ENCODE results near the gene CD6.

DNA sequence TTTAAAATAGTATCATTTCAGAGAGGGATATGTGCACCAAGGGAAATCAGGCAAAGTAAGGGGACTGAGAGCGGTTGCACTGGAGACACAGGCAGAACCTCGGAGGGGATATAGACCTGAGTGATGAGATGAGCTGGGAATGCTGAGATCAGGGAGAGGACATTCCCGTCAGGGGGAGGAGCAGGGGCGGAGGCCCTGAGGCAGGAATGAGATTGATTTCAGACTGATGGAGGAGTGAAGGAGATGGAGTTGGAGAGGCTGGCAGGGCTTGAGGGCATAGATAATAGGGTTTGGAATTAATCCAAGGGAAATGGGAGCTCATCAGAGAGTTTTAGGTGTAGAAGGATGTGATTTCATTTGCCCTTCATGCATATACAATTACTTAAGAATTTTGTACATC, 13.2 kb downstream of the CD6 start:
- TF ChIP-seq, protein P1, sequence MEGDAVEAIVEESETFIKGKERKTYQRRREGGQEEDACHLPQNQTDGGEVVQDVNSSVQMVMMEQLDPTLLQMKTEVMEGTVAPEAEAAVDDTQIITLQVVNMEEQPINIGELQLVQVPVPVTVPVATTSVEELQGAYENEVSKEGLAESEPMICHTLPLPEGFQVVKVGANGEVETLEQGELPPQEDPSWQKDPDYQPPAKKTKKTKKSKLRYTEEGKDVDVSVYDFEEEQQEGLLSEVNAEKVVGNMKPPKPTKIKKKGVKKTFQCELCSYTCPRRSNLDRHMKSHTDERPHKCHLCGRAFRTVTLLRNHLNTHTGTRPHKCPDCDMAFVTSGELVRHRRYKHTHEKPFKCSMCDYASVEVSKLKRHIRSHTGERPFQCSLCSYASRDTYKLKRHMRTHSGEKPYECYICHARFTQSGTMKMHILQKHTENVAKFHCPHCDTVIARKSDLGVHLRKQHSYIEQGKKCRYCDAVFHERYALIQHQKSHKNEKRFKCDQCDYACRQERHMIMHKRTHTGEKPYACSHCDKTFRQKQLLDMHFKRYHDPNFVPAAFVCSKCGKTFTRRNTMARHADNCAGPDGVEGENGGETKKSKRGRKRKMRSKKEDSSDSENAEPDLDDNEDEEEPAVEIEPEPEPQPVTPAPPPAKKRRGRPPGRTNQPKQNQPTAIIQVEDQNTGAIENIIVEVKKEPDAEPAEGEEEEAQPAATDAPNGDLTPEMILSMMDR (IDR thresholded peaks at IDR 0.05): no peak
- TF ChIP-seq POLR2A (IDR thresholded peaks at IDR 0.05) (no peak), EP300 (IDR thresholded peaks at IDR 0.05) (no peak)

Data from stomach (tissue), 4 donors.